ENCODE measurements around the gene OTOP2.

DNA sequence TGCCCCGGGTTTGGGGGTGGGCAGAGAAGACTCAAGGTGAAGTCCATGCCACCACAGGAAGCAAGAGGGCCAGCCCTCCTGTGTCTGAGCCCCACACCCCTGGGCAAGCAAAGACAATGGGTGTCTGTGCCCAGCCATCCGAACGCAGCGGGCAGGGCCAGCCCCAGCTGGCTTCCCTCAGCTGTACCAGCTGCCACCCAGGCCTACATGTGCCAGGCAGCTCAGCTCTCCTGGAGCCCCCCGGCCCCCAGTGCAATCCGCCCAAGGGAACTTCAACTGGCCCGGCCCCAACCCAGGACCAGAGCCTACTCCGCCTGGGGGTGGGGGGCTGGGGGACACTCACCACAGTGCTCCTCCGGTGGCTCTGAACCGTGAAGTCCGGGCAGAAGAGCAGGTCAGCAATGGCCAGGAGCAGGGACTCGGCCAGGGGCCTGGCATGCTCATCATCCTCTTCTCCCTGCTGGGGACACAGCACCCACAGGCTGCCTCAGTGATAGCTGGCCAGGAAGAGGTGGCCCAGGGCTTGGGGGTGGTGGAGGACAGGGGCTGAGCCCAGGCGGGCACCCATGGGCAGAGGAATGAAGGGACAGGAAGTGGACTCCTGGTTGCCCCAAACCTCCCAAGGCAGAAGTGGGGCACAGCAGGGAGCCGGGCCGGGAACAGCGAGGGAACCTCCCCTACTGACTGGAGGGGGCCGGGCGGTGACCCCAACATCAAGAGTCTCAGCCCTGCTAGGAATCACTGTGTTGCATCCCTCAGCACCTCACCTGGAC lies 38.7 kb downstream of the OTOP2 start:
- TF ChIP-seq POLR2AphosphoS5 (IDR thresholded peaks at IDR 0.05; ENCODE audit: low read depth, low read length) (no peak), POLR2A (IDR thresholded peaks at IDR 0.05; ENCODE audit: low read depth, low read length) (no peak)

All from GM12891 (cell line).